Ascending aorta (tissue), 2 donors: Measurements from ENCODE around the gene SPCS2. TPM values are rescaled to one million over a fixed set of nuclear protein-coding genes. Genes with fewer than 3 reads are reported as not detected.

Source experiments
- DNase-seq, 2 donors: peaks; one replicate each; pipeline ENCODE4 v3.0.0-alpha.2; 2019; ENCODE audit warnings: low spot score in 2 of 2
- H3K27ac ChIP-seq, 2 donors: fragments of 200-600 bp; sonication (generic); one replicate each; pipeline ENCODE4 v1.5.1; 2016 to 2017; ENCODE audit warnings: mild to moderate bottlenecking in 1 of 2
- H3K27me3 ChIP-seq: fragments of 200-600 bp; sonication (generic); one replicate; pipeline ENCODE4 v1.5.1; 2017
- H3K36me3 ChIP-seq, 2 donors: fragments of 200-600 bp; sonication (generic); one replicate each; pipeline ENCODE4 v1.5.1; 2016
- H3K4me1 ChIP-seq, 2 donors: fragments of 200-600 bp; sonication (generic); one replicate each; pipeline ENCODE4 v1.5.1; 2016 to 2017; ENCODE audit warnings: mild to moderate bottlenecking in 1 of 2
- H3K4me3 ChIP-seq, 2 donors: fragments of 200-600 bp; sonication (generic); one replicate each; pipeline ENCODE4 v1.5.1; 2016 to 2017; ENCODE audit warnings: mild to moderate bottlenecking in 1 of 2
- H3K9me3 ChIP-seq, 2 donors: fragments of 200-600 bp; sonication (generic); one replicate each; pipeline ENCODE4 v1.5.1; 2016
- CTCF ChIP-seq, 3 experiments: fragments of 200-600 bp in 2 of 3; fragments of 450-650 bp in 1 of 3; sonication (generic) in 2 of 3; IDR thresholded peaks; one replicate each; pipeline ENCODE4 v1.5.1; 2016 to 2019; ENCODE audit warnings: antibody characterized with exemption in 3 of 3, mild to moderate bottlenecking in 1 of 3, moderate library complexity in 1 of 3
- intact Hi-C: fragments of 100-400 bp; cut with DNase I; formaldehyde crosslinking; loops from one replicate; pipeline ENCODE4 v1.15.1; 2023
- total RNA-seq: library from RNA; depleted of rRNA; stranded (reverse); fragments of >200 nt; gene quantifications from one replicate; pipeline ENCODE4 v1.1.0, GENCODE V29; 2016

Gene SPCS2
- total RNA-seq, 1 donor from 2014 or later, result 13.0 TPM

GRCh38 chr11:75024068-75024449, 75.0 kb downstream of the SPCS2 start:
- Histone ChIP-seq H3K4me3 (no peak overlapping the region), H3K36me3 (no peaks in the 10 kb centered on the region), H3K27ac (no peak overlapping the region), H3K9me3 (no peaks in the 10 kb centered on the region), H3K4me1 (no peaks in the 10 kb centered on the region), H3K27me3 (no peaks in the 10 kb centered on the region)
- intact Hi-C loops, result no loop called here
- no peak for DNase-seq
- no peak for TF ChIP-seq CTCF (IDR thresholded peaks at IDR 0.05)

- Histone ChIP-seq H3K4me3 (no peak overlapping the region), H3K9me3 (no peaks in the 10 kb centered on the region), H3K27ac (no peak overlapping the region), H3K4me1 (no peaks in the 10 kb centered on the region), H3K36me3 (no peaks in the 10 kb centered on the region), H3K27me3 (no peaks in the 10 kb centered on the region)
- DNase-seq, result no peak
- intact Hi-C loops, result no loop called here
- TF ChIP-seq CTCF (IDR thresholded peaks at IDR 0.05), result no peak
Measured at GRCh38 chr11:75024764-75025211, 75.7 kb downstream of the SPCS2 start.

GRCh38 chr11:75025561-75025960, 76.5 kb downstream of the SPCS2 start:
- TF ChIP-seq CTCF (IDR thresholded peaks at IDR 0.05), result no peak
- no peak for DNase-seq

GRCh38 chr11:75028321-75028720, 79.3 kb downstream of the SPCS2 start:
- no peaks in the 10 kb centered on the region for H3K9me3 ChIP-seq
- H3K27me3 ChIP-seq, result no peaks in the 10 kb centered on the region
- no peak for DNase-seq
- no peak overlapping the region for H3K27ac ChIP-seq
- H3K4me3 ChIP-seq, result no peak overlapping the region
- H3K4me1 ChIP-seq, result no peaks in the 10 kb centered on the region
- H3K36me3 ChIP-seq, result no peaks in the 10 kb centered on the region
- intact Hi-C loops, result no loop called here
- no peak for TF ChIP-seq CTCF (IDR thresholded peaks at IDR 0.05)

More at GRCh38 chr11:75025561-75025960, 76.5 kb downstream of the SPCS2 start:
- no peak overlapping the region for H3K27ac ChIP-seq
- no peaks in the 10 kb centered on the region for H3K9me3 ChIP-seq
- H3K36me3 ChIP-seq, result no peaks in the 10 kb centered on the region
- H3K27me3 ChIP-seq, result no peaks in the 10 kb centered on the region
- intact Hi-C loops, result no loop called here
- H3K4me3 ChIP-seq, result no peak overlapping the region
- no peaks in the 10 kb centered on the region for H3K4me1 ChIP-seq

Other genes with a start within 250 kb of the SPCS2 start
- not detected for gene CHRDL2, start 217.8 kb upstream of the SPCS2 start, total RNA-seq
- 19.5 TPM for gene RNF169, start 200.4 kb upstream of the SPCS2 start, total RNA-seq
- 11.4 TPM for gene XRRA1, start 175 bp upstream of the SPCS2 start, total RNA-seq
- 2.9 TPM for gene NEU3, start 39.7 kb downstream of the SPCS2 start, total RNA-seq
- gene OR2AT4, start 147.6 kb downstream of the SPCS2 start, total RNA-seq, result not detected
- gene SLCO2B1, start 201.8 kb downstream of the SPCS2 start, total RNA-seq, result 403 TPM